ENCODE data around the gene ACO1. TPM values are rescaled to one million over a fixed set of nuclear protein-coding genes. Genes with fewer than 3 reads are reported as not detected.

Gene ACO1
- total RNA-seq, 1 experiment from 2014 or later: 36.2 TPM

DNA sequence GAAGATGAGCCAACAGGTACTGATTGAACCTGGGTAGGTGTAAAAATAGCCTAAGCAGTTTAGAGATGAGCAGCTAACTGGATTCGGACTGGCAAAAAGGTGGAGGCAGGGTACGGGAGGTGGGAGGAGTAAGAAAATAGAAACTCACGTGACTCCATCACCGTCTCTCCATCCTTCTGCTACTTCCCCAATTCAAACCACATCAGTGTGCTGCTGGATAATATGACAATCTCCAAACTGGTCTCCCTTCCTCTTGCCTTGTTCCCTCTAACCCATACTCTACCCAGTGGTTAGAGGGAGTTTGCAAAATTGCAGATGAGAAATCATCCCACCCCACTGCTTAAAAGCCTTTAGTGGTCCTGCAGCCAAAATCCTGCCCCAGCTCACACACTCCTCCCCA lies 98.9 kb downstream of the ACO1 start:
- POLR2A ChIA-PET: no interaction called here

More for the DNA sequence above, 98.9 kb downstream of the ACO1 start:
- ChIA-PET RAD21 (ENCODE audit: low non-redundant PET in 1 of 2, low total read pairs in 2 of 2, uncharacterized antibody in 2 of 2, unreplicated experiment in 2 of 2) (no interaction called here), CTCF (no interaction called here)
- BruUV-seq (replicated peaks): no TSS peak
- ATAC-seq (no peak), DNase-seq (ENCODE audit: low read depth, low spot score) (no peak)
- Histone ChIP-seq H3K4me2 (ENCODE audit: low read length) (no peak overlapping the region), H3K27ac (ENCODE audit: low read depth, low read length) (no peak overlapping the region), H3K79me2 (ENCODE audit: insufficient read depth, low read length) (no peaks in the 10 kb centered on the region), H3K27me3 (ENCODE audit: insufficient read depth, low read length) (no peaks in the 10 kb centered on the region), H3K9me3 (ENCODE audit: control insufficient read depth in 1 of 2, insufficient read depth in 1 of 2, low read depth in 1 of 2, low read length in 2 of 2) (no peaks in the 10 kb centered on the region), H3K36me3 (ENCODE audit: control insufficient read depth in 1 of 2, insufficient read depth in 2 of 2, low read length in 2 of 2) (peaks cover 9 to 15% of the 10 kb centered on the region in 2 experiments; a peak in 3 of 4 replicates), H3K9me2 (ENCODE audit: insufficient read depth) (no peaks in the 10 kb centered on the region), H3K4me1 (ENCODE audit: control insufficient read depth in 1 of 2, insufficient read depth in 2 of 2, low read length in 2 of 2) (no peaks in the 10 kb centered on the region), H3K4me3 (replicated peaks in 1 of 2; ENCODE audit: low read depth in 1 of 2, low read length in 2 of 2) (no peak overlapping the region), H2AFZ (ENCODE audit: low read depth, low read length, poor library complexity, severe bottlenecking) (no peak overlapping the region), H3K9ac (ENCODE audit: low read length) (no peak overlapping the region), H4K20me1 (ENCODE audit: insufficient read depth) (no peaks in the 10 kb centered on the region)
- TF ChIP-seq SRF (IDR thresholded peaks at IDR 0.05; ENCODE audit: low read depth) (no peak), FOSL1 (IDR thresholded peaks at IDR 0.05; ENCODE audit: low read depth) (no peak), CBX3 (IDR thresholded peaks at IDR 0.05; ENCODE audit: low read depth) (no peak), SP1 (IDR thresholded peaks at IDR 0.05; ENCODE audit: low read depth) (no peak), JUND (IDR thresholded peaks at IDR 0.05) (no peak), RAD21 (IDR thresholded peaks at IDR 0.05; ENCODE audit: low read depth) (no peak), EZH2 (IDR thresholded peaks at IDR 0.05) (no peak), EGR1 (IDR thresholded peaks at IDR 0.05; ENCODE audit: low read depth) (no peak), CEBPB (IDR thresholded peaks at IDR 0.05; ENCODE audit: low read depth) (no peak), ELF1 (IDR thresholded peaks at IDR 0.05; ENCODE audit: borderline replicate concordance, low read depth) (no peak), POLR2A (IDR thresholded peaks at IDR 0.05; ENCODE audit: borderline replicate concordance, extremely low read depth, insufficient read depth, insufficient read length) (no peak), TCF7L2 (IDR thresholded peaks at IDR 0.05; ENCODE audit: borderline replicate concordance, extremely low read depth, insufficient read depth, insufficient read length) (no peak), SIN3A (IDR thresholded peaks at IDR 0.05; ENCODE audit: low read depth) (no peak)
- TF ChIP-seq, protein P1, sequence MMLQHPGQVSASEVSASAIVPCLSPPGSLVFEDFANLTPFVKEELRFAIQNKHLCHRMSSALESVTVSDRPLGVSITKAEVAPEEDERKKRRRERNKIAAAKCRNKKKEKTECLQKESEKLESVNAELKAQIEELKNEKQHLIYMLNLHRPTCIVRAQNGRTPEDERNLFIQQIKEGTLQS (IDR thresholded peaks at IDR 0.05): no peak
- TF ChIP-seq, protein P2, sequence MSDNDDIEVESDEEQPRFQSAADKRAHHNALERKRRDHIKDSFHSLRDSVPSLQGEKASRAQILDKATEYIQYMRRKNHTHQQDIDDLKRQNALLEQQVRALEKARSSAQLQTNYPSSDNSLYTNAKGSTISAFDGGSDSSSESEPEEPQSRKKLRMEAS (IDR thresholded peaks at IDR 0.05): no peak
- TF ChIP-seq, protein P3, sequence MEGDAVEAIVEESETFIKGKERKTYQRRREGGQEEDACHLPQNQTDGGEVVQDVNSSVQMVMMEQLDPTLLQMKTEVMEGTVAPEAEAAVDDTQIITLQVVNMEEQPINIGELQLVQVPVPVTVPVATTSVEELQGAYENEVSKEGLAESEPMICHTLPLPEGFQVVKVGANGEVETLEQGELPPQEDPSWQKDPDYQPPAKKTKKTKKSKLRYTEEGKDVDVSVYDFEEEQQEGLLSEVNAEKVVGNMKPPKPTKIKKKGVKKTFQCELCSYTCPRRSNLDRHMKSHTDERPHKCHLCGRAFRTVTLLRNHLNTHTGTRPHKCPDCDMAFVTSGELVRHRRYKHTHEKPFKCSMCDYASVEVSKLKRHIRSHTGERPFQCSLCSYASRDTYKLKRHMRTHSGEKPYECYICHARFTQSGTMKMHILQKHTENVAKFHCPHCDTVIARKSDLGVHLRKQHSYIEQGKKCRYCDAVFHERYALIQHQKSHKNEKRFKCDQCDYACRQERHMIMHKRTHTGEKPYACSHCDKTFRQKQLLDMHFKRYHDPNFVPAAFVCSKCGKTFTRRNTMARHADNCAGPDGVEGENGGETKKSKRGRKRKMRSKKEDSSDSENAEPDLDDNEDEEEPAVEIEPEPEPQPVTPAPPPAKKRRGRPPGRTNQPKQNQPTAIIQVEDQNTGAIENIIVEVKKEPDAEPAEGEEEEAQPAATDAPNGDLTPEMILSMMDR (IDR thresholded peaks at IDR 0.05 in 2 of 3, conservative IDR thresholded peaks at IDR 0.05 in 1 of 3; ENCODE audit: borderline replicate concordance in 1 of 3, insufficient read depth in 1 of 3, low read depth in 2 of 3, low read length in 2 of 3): no peak
- TF ChIP-seq, protein P4, sequence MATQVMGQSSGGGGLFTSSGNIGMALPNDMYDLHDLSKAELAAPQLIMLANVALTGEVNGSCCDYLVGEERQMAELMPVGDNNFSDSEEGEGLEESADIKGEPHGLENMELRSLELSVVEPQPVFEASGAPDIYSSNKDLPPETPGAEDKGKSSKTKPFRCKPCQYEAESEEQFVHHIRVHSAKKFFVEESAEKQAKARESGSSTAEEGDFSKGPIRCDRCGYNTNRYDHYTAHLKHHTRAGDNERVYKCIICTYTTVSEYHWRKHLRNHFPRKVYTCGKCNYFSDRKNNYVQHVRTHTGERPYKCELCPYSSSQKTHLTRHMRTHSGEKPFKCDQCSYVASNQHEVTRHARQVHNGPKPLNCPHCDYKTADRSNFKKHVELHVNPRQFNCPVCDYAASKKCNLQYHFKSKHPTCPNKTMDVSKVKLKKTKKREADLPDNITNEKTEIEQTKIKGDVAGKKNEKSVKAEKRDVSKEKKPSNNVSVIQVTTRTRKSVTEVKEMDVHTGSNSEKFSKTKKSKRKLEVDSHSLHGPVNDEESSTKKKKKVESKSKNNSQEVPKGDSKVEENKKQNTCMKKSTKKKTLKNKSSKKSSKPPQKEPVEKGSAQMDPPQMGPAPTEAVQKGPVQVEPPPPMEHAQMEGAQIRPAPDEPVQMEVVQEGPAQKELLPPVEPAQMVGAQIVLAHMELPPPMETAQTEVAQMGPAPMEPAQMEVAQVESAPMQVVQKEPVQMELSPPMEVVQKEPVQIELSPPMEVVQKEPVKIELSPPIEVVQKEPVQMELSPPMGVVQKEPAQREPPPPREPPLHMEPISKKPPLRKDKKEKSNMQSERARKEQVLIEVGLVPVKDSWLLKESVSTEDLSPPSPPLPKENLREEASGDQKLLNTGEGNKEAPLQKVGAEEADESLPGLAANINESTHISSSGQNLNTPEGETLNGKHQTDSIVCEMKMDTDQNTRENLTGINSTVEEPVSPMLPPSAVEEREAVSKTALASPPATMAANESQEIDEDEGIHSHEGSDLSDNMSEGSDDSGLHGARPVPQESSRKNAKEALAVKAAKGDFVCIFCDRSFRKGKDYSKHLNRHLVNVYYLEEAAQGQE (IDR thresholded peaks at IDR 0.05; ENCODE audit: low read depth): no peak
- intact Hi-C loops (cut with micrococcal nuclease): no loop called here
